Progenitor cell of endocrine pancreas (in vitro differentiated cells): ENCODE results near the gene SLC23A1. TPM values are rescaled to one million over a fixed set of nuclear protein-coding genes. Genes with fewer than 3 reads are reported as not detected.

Experiments used
- DNase-seq: peaks from one replicate; pipeline ENCODE4 v3.0.0; 2021; ENCODE audit warnings: low spot score; ENCODE audit not compliant: unreplicated experiment
- H3K27ac Mint-ChIP-seq: 2 replicates; pipeline ENCODE4 v1.8.0; 2021; ENCODE audit warnings: mild to moderate bottlenecking, moderate library complexity, mixed read lengths
- H3K27me3 Mint-ChIP-seq: 2 replicates; pipeline ENCODE4 v1.8.0; 2021; ENCODE audit warnings: mixed read lengths
- H3K36me3 Mint-ChIP-seq: 2 replicates; pipeline ENCODE4 v1.8.0; 2022; ENCODE audit warnings: mixed read lengths; ENCODE audit not compliant: insufficient read depth
- H3K4me1 Mint-ChIP-seq: 2 replicates; pipeline ENCODE4 v1.8.0; 2021; ENCODE audit warnings: low read depth, mixed read lengths
- H3K4me3 Mint-ChIP-seq: 2 replicates; pipeline ENCODE4 v1.8.0; 2021; ENCODE audit warnings: low read depth, mild to moderate bottlenecking, moderate library complexity, mixed read lengths
- H3K9me3 Mint-ChIP-seq: 2 replicates; pipeline ENCODE4 v1.8.0; 2021; ENCODE audit warnings: low read depth, mixed read lengths
- total RNA-seq: library from RNA; stranded (reverse); gene quantifications from 2 replicates; pipeline ENCODE4 v1.2.1, GENCODE V29; 2021
- TF ChIP-seq, protein P1 (sequence below): fragments of 200-600 bp; sonication (generic); IDR thresholded peaks from one replicate; pipeline ENCODE4 v1.5.0; 2021; ENCODE audit warnings: antibody characterized with exemption, mild to moderate bottlenecking; ENCODE audit not compliant: unreplicated experiment

Gene SLC23A1
- total RNA-seq, 1 donor from 2014 or later = 0.48 TPM

DNA sequence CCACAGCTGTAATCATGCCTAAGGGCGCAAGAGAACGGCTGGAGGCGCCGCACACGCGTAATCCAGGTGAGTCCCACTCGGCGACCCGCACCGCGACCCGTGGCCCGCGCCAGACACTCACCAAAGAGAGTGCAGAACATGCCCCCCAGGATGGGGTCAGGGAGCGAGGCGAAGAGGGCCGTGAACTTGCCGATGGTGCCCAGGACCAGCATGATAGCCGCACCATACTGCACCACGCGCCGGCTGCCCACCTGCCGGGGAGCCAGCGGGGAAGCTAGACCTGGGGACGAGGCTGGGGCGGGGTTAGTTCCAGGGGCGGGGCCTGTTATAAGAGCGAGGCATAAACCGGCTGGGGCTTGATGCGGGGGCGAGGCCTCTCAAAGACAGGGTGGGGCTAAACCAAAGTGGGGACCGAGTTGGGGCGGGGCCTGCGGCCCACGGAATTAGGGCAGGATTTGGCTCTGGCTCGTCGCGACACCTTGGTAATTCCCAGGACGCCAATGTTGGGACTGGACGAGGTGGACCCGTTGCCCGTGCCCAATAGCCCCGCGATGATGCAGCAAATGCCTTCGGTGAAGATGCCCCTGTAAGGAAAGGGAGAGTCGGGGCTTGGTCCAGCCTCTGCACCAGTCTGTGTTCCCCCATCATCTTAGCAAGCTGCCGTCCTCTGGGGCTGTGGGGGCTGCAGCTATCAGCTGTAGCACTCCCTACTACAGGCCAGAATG, 4.8 kb downstream of the SLC23A1 start:
- Mint-ChIP-seq H3K36me3 (peaks cover 5% of the 10 kb centered on the region), H3K4me3 (no peak overlapping the region), H3K4me1 (peaks cover 8% of the 10 kb centered on the region), H3K9me3 (no peaks in the 10 kb centered on the region), H3K27ac (no peak overlapping the region), H3K27me3 (no peaks in the 10 kb centered on the region)
- TF ChIP-seq, protein P1, sequence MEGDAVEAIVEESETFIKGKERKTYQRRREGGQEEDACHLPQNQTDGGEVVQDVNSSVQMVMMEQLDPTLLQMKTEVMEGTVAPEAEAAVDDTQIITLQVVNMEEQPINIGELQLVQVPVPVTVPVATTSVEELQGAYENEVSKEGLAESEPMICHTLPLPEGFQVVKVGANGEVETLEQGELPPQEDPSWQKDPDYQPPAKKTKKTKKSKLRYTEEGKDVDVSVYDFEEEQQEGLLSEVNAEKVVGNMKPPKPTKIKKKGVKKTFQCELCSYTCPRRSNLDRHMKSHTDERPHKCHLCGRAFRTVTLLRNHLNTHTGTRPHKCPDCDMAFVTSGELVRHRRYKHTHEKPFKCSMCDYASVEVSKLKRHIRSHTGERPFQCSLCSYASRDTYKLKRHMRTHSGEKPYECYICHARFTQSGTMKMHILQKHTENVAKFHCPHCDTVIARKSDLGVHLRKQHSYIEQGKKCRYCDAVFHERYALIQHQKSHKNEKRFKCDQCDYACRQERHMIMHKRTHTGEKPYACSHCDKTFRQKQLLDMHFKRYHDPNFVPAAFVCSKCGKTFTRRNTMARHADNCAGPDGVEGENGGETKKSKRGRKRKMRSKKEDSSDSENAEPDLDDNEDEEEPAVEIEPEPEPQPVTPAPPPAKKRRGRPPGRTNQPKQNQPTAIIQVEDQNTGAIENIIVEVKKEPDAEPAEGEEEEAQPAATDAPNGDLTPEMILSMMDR = no peak
- DNase-seq = no peak

DNA sequence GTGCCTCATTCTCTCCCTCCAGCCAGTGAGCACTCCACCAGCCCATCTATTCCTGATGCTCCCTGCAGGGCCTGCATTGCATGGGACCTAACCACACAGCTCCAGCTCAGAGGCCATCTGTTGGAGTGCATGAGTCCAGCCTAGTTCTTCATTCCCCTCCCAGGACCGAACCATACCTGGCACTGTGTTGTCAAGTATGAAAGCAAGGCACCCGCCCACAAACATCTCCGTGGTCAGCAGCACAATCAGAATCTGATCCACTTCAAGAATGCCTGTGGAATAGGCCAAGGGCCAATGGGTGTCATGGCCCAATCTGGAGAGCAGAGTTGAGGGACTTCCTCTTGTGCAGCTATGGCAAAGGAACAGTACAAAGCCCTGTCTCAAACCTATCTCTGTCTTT, 5.9 kb downstream of the SLC23A1 start:
- DNase-seq = no peak
- Mint-ChIP-seq H3K4me1 (peaks cover 3% of the 10 kb centered on the region), H3K36me3 (peaks cover 5% of the 10 kb centered on the region), H3K27me3 (no peaks in the 10 kb centered on the region), H3K9me3 (no peaks in the 10 kb centered on the region), H3K27ac (no peak overlapping the region), H3K4me3 (no peak overlapping the region)
- TF ChIP-seq, protein P1 = no peak

DNA sequence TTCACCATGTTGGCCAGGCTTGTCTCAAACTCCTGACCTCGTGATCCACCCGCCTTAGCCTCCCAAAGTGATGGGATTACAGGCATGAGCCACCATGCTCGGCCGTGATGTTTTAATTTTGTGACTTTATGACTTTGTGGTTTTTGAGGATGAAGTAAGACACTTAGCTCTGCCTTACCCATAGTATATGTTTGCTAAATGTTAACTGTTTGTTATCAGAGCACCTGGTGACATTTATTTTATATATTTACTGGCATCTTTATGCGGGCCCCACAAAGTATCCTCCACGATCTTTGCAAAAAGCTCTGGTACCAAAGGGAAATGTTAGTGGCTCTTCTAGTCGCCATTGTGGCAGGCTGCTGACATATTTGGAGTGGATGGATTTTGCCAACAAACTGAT, 6.7 kb downstream of the SLC23A1 start:
- H3K27ac Mint-ChIP-seq = no peak overlapping the region
- no peaks in the 10 kb centered on the region for H3K27me3 Mint-ChIP-seq
- TF ChIP-seq, protein P1 = no peak
- peaks cover 5% of the 10 kb centered on the region for H3K36me3 Mint-ChIP-seq
- no peak overlapping the region for H3K4me3 Mint-ChIP-seq
- no peak for DNase-seq
- no peaks in the 10 kb centered on the region for H3K4me1 Mint-ChIP-seq
- no peaks in the 10 kb centered on the region for H3K9me3 Mint-ChIP-seq

DNA sequence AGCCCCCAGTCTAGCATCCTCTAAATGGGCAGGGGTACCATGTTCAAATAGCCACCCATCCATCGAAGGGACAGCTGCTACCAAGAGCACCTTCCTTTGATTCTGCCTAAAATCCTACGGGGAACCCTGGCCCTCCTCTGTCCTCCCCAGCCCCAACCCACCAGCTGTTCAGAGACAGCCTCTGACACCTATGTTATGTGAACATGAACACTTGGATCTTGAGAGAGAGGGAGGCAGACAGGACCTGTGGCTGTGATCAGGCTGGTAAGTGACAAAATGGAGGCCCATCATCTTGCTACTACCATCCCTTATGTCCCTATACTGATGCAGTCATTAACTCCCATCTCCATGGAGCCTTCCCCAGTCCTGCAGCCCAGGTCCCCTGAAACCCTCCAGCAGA, 8.2 kb downstream of the SLC23A1 start:
- Mint-ChIP-seq H3K27me3 (no peaks in the 10 kb centered on the region), H3K27ac (no peak overlapping the region), H3K9me3 (no peaks in the 10 kb centered on the region), H3K4me3 (no peak overlapping the region), H3K36me3 (peaks cover 7% of the 10 kb centered on the region), H3K4me1 (no peaks in the 10 kb centered on the region)
- DNase-seq = no peak
- TF ChIP-seq, protein P1 = no peak

DNA sequence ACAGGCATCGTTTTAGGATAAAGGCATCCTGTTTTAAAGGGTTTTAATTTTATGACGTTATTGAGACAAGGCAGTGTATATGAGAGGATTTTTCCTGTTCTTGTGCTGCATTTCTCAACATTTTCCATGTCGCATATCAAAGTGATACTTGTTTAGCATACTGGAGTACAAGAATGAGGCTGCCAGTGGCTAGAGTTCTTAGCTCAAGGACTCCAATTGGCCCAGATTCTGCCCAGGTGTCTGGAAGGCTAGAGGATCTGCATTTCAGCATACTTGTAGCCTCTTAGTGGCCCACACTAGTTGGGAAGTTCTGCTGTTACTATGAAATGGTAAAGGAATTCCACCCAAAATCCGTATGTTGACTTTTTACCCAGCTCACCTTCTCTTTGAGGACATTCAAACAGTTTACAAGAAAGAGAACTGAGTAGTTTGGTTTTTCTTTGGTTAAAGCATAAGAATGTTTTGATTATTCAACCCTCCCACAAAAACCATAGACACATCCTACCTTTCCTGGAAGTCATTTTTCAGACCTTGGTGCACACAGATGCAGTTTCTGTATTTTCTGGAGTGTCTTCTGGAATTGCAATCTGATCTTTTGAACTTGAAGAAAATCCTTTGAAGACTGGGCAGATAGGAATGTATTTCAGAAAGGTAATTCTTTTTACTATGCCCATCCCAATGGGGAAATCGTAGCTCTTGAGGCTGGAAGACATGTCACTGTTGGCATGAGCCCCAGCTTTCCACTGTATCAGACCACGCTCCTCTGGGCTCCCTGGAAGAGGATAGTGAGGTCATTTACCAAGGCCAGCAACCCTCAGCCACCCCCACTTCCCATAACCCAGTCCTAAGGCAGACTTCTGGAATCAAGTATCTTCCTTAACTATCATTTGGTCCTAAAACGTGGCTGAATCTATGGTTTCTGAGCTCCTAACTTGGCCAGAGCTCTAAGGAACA, 11.3 kb downstream of the SLC23A1 start:
- DNase-seq = no peak
- Mint-ChIP-seq H3K27ac (peak overlapping the region; percentile 63), H3K9me3 (no peaks in the 10 kb centered on the region), H3K4me1 (no peaks in the 10 kb centered on the region), H3K4me3 (no peak overlapping the region), H3K27me3 (no peaks in the 10 kb centered on the region), H3K36me3 (peaks cover 8% of the 10 kb centered on the region)
- TF ChIP-seq, protein P1 = no peak
